GM23248 (cell line): ENCODE data around the gene UPF1. TPM values are rescaled to one million over a fixed set of nuclear protein-coding genes. Genes with fewer than 3 reads are reported as not detected.
"Not testable (repeated sequence)": the region's sequence is repeated elsewhere in the genome, so short reads cannot be mapped to it uniquely, and the experiment has no call there.

Experiments used
- DNase-seq: peaks from one replicate; pipeline ENCODE4 v3.0.0-alpha.2; 2015
- H2AFZ ChIP-seq: fragments of 200-600 bp; sonication (generic); 2 replicates; pipeline ENCODE4 v1.6.1; 2016; ENCODE audit warnings: antibody characterized with exemption
- H3F3A ChIP-seq: fragments of 200-600 bp; sonication (generic); 2 replicates; pipeline ENCODE4 v1.6.1; 2016; ENCODE audit warnings: mild to moderate bottlenecking, antibody characterized with exemption, mixed run types; ENCODE audit not compliant: insufficient read depth
- H3K27ac ChIP-seq: fragments of 200-600 bp; sonication (generic); 2 replicates; pipeline ENCODE4 v1.5.1; 2016; ENCODE audit warnings: mild to moderate bottlenecking
- H3K27me3 ChIP-seq: fragments of 200-600 bp; sonication (generic); replicated peaks from 2 replicates; pipeline ENCODE4 v1.6.1; 2016; ENCODE audit warnings: mild to moderate bottlenecking; ENCODE audit not compliant: insufficient read depth
- H3K36me3 ChIP-seq: fragments of 200-600 bp; sonication (generic); 2 replicates; pipeline ENCODE4 v1.6.1; 2016; ENCODE audit warnings: low read depth, mild to moderate bottlenecking
- H3K4me1 ChIP-seq: fragments of 200-600 bp; sonication (generic); 2 replicates; pipeline ENCODE4 v1.6.1; 2016; ENCODE audit warnings: mild to moderate bottlenecking; ENCODE audit not compliant: insufficient read depth
- H3K4me2 ChIP-seq: fragments of 200-600 bp; sonication (generic); one replicate; pipeline ENCODE4 v1.6.1; 2016; ENCODE audit warnings: mild to moderate bottlenecking; ENCODE audit not compliant: unreplicated experiment
- H3K4me3 ChIP-seq: fragments of 200-600 bp; sonication (generic); 2 replicates; pipeline ENCODE4 v1.5.1; 2016; ENCODE audit warnings: mild to moderate bottlenecking
- H3K79me2 ChIP-seq: fragments of 200-600 bp; sonication (generic); 2 replicates; pipeline ENCODE4 v1.6.1; 2016; ENCODE audit warnings: mild to moderate bottlenecking; ENCODE audit not compliant: insufficient read depth
- H3K9ac ChIP-seq: fragments of 200-600 bp; sonication (generic); 2 replicates; pipeline ENCODE4 v1.6.1; 2016; ENCODE audit warnings: mild to moderate bottlenecking
- H3K9me2 ChIP-seq: fragments of 200-600 bp; sonication (generic); 2 replicates; pipeline ENCODE4 v1.6.1; 2016; ENCODE audit warnings: mixed run types, mild to moderate bottlenecking, moderate library complexity; ENCODE audit not compliant: insufficient read depth
- H3K9me3 ChIP-seq: fragments of 200-600 bp; sonication (generic); one replicate; pipeline ENCODE4 v1.6.1; 2017; ENCODE audit warnings: low read depth
- H4K20me1 ChIP-seq: fragments of 200-600 bp; sonication (generic); 2 replicates; pipeline ENCODE4 v1.6.0; 2016; ENCODE audit not compliant: insufficient read depth
- EZH2 ChIP-seq: fragments of 200-600 bp; sonication (generic); IDR thresholded peaks from 2 replicates; pipeline ENCODE4 v1.6.1; 2018; ENCODE audit warnings: antibody characterized with exemption, mild to moderate bottlenecking; ENCODE audit not compliant: insufficient read depth, poor library complexity, severe bottlenecking
- EZH2phosphoT487 ChIP-seq: fragments of 200-600 bp; sonication (generic); IDR thresholded peaks from 2 replicates; pipeline ENCODE4 v1.6.1; 2018; ENCODE audit warnings: antibody characterized with exemption, moderate library complexity, mild to moderate bottlenecking, low read depth; ENCODE audit not compliant: insufficient read depth
- WGBS, 2 experiments: methylation state at CpG; one replicate each; pipeline ENCODE4 v1.1.6; 2015 to 2017; ENCODE audit warnings: low lambda C conversion rate in 2 of 2, low coverage in 1 of 2; ENCODE audit errors: missing lambda C conversion rate in 2 of 2; 5-methylcytosine and 5-hydroxymethylcytosine counted together
- in situ Hi-C: fragments of 300-500 bp; cut with MboI; formaldehyde crosslinking; loops from 2 replicates; pipeline ENCODE4 v1.15.0; 2020
- polyA plus RNA-seq: library from polyadenylated mRNA; unstranded; fragments of >200 nt; fragmentation: Nextera tagmentation; extraction: Ambion mirVana; gene quantifications from 2 replicates; pipeline ENCODE4 v1.2.1, GENCODE V29; 2016
- total RNA-seq: library from RNA; depleted of rRNA; stranded (reverse); fragments of >200 nt; shearing (Covaris generic); gene quantifications from 2 replicates; pipeline ENCODE4 v1.2.3, GENCODE V29; 2014

Gene UPF1
- total and polyA plus RNA-seq, 2 experiments from 2014 or later: 4.3 to 57.4 TPM

DNA sequence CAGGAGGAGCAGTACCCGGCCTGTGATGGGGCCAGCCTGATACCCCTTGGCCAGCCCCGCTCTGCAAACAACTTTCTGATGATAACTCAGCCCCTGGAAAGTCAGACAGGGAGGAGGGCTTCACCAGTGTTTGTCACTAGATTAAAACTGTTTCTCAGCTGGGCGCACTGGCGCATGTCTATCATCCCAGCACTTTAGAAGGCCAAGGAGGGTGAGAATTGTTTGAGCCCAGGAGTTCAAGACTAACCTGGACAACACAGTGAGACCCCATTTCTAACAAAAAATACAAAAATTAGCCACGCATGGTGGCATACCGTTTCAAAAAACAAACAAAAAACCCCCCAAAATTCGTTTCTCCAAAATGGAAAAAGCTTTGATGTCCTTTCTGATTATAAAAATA lies 69.7 kb downstream of the UPF1 start:
- H3K9me2 ChIP-seq: no peaks in the 10 kb centered on the region
- H3K9ac ChIP-seq: no peak overlapping the region
- no peaks in the 10 kb centered on the region for H3F3A ChIP-seq
- no peak overlapping the region for H3K4me2 ChIP-seq
- H4K20me1 ChIP-seq: no peaks in the 10 kb centered on the region
- TF ChIP-seq EZH2: no peak
- TF ChIP-seq EZH2phosphoT487: no peak
- H3K79me2 ChIP-seq: no peaks in the 10 kb centered on the region
- H3K4me1 ChIP-seq: no peaks in the 10 kb centered on the region
- WGBS, 2 experiments: 90 to 92% methylated on average over 7 of the region's 7 CpGs
- no peak overlapping the region for H2AFZ ChIP-seq
- no peaks in the 10 kb centered on the region for H3K27me3 ChIP-seq
- H3K36me3 ChIP-seq: no peaks in the 10 kb centered on the region
- in situ Hi-C loops: no loop called here
- no peak for DNase-seq
- no peak overlapping the region for H3K27ac ChIP-seq
- H3K4me3 ChIP-seq: no peak overlapping the region
- H3K9me3 ChIP-seq: no peaks in the 10 kb centered on the region

GRCh38 chr19:18902519-18902918 lies 70.8 kb downstream of the UPF1 start:
- DNase-seq, H3F3A ChIP-seq, H3K9ac ChIP-seq, H3K9me2 ChIP-seq, H4K20me1 ChIP-seq, H3K9me3 ChIP-seq, H3K4me1 ChIP-seq, in situ Hi-C loops, H3K27ac ChIP-seq, H2AFZ ChIP-seq, H3K79me2 ChIP-seq, H3K27me3 ChIP-seq, H3K4me3 ChIP-seq, H3K4me2 ChIP-seq, H3K36me3 ChIP-seq: not testable (repeated sequence)
- 100% methylated on average over 5 of the region's 5 CpGs for WGBS, 2 experiments

DNA sequence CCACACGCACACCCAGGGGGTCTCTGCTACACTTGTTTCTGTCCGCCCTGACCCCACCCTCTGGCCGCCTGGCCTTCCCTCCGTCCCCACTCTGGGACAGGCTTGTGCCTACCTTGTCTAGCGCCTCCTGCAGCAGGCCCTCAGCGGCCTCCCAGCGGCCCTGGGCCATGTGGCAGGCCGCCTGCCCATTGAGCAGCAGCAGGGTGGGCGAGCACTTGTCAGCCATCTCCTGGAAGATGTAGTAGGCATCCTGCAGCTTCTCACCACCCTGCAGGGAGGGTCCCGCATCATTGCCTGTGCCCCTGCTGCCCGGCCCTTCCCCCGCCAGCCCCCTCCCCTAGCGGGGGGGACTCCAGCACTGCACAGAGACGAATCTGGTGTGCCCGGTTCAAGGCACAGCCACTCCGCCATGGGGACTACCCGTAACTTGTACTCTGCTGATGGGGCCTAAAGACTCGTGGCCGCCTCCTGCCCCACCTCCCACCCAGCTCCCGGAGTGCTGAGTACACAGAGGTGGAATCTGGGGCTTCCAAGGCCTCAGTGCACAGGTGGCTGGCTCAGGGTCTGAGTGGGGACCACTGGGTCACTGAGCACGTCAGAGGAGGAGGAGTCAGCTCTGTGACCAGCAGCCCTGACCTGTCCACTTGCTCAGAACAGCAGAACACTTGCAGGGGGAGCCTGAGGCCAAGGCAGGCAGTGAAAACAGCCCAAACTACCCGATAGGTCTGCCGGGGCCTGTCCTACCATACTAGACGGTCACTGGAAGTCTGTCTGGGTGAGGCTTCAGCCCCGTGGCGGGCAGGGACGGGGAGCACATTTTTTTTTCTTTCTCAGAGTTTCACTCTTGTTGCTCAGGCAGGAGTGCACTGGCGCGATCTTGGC lies 71.6 kb downstream of the UPF1 start:
- no peak overlapping the region for H3K4me3 ChIP-seq
- no peak overlapping the region for H2AFZ ChIP-seq
- in situ Hi-C loops: no loop called here
- no peaks in the 10 kb centered on the region for H3K9me2 ChIP-seq
- no peak overlapping the region for H3K27ac ChIP-seq
- 90 to 92% methylated on average over 29 of the region's 29 CpGs for WGBS, 2 experiments
- no peaks in the 10 kb centered on the region for H4K20me1 ChIP-seq
- no peak overlapping the region for H3K9ac ChIP-seq
- TF ChIP-seq EZH2 (no peak), EZH2phosphoT487 (no peak)
- H3K4me2 ChIP-seq: no peak overlapping the region
- H3K9me3 ChIP-seq: no peaks in the 10 kb centered on the region
- no peak for DNase-seq
- H3K4me1 ChIP-seq: no peaks in the 10 kb centered on the region
- no peaks in the 10 kb centered on the region for H3K36me3 ChIP-seq
- no peaks in the 10 kb centered on the region for H3F3A ChIP-seq
- H3K27me3 ChIP-seq: no peaks in the 10 kb centered on the region
- no peaks in the 10 kb centered on the region for H3K79me2 ChIP-seq

DNA sequence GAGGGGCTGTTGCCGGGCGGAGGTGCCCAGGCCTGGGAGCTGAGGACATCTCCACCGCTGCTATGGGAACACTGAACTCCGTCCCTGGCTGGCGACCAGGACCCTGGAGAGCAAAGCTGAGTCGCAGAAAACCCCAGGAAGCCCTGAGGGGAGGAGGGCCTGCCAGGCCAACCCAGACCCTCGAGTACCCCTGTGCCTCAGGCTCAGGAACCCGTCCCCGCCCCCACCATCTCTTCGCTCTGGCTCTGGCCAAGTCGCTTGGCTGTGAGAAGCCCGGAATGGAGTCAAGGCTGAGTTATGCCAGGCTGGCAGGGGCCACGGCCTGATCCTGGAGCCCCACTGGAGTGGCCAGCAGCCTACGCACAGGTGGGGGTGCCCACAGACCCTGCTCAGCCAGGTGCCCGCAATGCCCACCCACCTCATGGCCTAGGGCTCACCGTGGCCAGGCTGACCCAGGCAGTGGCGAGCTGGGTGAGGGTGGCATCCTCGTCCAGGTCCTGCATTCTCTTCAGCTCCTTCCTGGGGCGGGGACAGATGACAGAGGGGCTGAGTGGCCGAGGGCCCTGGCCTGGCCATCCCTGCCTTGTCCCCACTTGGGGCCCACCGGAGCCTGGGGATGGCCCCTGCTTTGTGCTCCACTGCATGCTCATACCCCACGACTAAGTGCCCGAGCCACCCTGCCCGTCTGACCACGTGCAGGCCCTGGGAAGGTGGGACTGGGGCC lies 72.7 kb downstream of the UPF1 start:
- 90 to 91% methylated on average over 25 of the region's 25 CpGs for WGBS, 2 experiments
- H3K36me3 ChIP-seq: no peaks in the 10 kb centered on the region

More for the DNA sequence above, 72.7 kb downstream of the UPF1 start:
- H3K4me3 ChIP-seq: no peak overlapping the region
- in situ Hi-C loops: no loop called here
- no peaks in the 10 kb centered on the region for H3K27me3 ChIP-seq
- no peak overlapping the region for H3K9ac ChIP-seq
- no peaks in the 10 kb centered on the region for H4K20me1 ChIP-seq
- H3K9me2 ChIP-seq: no peaks in the 10 kb centered on the region
- H2AFZ ChIP-seq: no peak overlapping the region
- DNase-seq: no peak
- no peak for TF ChIP-seq EZH2
- TF ChIP-seq EZH2phosphoT487: no peak
- H3K79me2 ChIP-seq: peaks cover 5% of the 10 kb centered on the region; the same call in 1 of the 2 replicates
- H3K9me3 ChIP-seq: no peaks in the 10 kb centered on the region
- no peaks in the 10 kb centered on the region for H3K4me1 ChIP-seq
- H3K27ac ChIP-seq: no peak overlapping the region
- H3K4me2 ChIP-seq: no peak overlapping the region
- H3F3A ChIP-seq: no peaks in the 10 kb centered on the region
